HepG2 (cell line): ENCODE results near the gene NDUFB3. TPM values are rescaled to one million over a fixed set of nuclear protein-coding genes. Genes with fewer than 3 reads are reported as not detected.

Experiments
- ARID4A ChIP-seq: sonication (generic); formaldehyde crosslinking; IDR thresholded peaks from 2 replicates; pipeline ENCODE4 v1.5.0; 2020; ENCODE audit warnings: mild to moderate bottlenecking, missing genetic modification reagents, borderline replicate concordance
- CHCHD3 ChIP-seq: sonication (generic); formaldehyde crosslinking; IDR thresholded peaks from 2 replicates; pipeline ENCODE4 v1.8.0; 2022; ENCODE audit warnings: mild to moderate bottlenecking, missing genetic modification reagents, moderate library complexity
- E2F1 ChIP-seq: sonication (generic); formaldehyde crosslinking; IDR thresholded peaks from 2 replicates; pipeline ENCODE4 v1.5.0; 2020; ENCODE audit warnings: missing genetic modification reagents
- KDM3A ChIP-seq: IDR thresholded peaks from 2 replicates; pipeline ENCODE4 v1.6.1; 2018; ENCODE audit warnings: low read depth, missing compliant biosample characterization
- MAFF ChIP-seq: IDR thresholded peaks from 2 replicates; pipeline ENCODE4 v1.6.1; 2011; ENCODE audit warnings: low read depth, low read length, improper control_type of control experiment
- MLLT10 ChIP-seq: sonication (generic); formaldehyde crosslinking; IDR thresholded peaks from 2 replicates; pipeline ENCODE4 v1.4.0; 2020; ENCODE audit warnings: missing genetic modification reagents
- MTERF4 ChIP-seq: sonication (generic); formaldehyde crosslinking; IDR thresholded peaks from 2 replicates; pipeline ENCODE4 v1.8.0; 2023; ENCODE audit warnings: mild to moderate bottlenecking, missing genetic modification reagents
- POLR2A ChIP-seq, 2 experiments: IDR thresholded peaks; 2 replicates each; pipeline ENCODE4 v1.6.1; 2011; ENCODE audit warnings: low read depth in 2 of 2, low read length in 2 of 2, mild to moderate bottlenecking in 1 of 2, moderate library complexity in 1 of 2; ENCODE audit not compliant: insufficient read depth in 1 of 2
- REXO4 ChIP-seq: sonication (generic); formaldehyde crosslinking; IDR thresholded peaks from 2 replicates; pipeline ENCODE4 v1.8.0; 2022; ENCODE audit warnings: missing genetic modification reagents, mild to moderate bottlenecking, borderline replicate concordance
- SMAD3 ChIP-seq: sonication (generic); formaldehyde crosslinking; IDR thresholded peaks from 2 replicates; pipeline ENCODE4 v1.4.0; 2020; ENCODE audit warnings: missing genetic modification reagents
- TFDP2 ChIP-seq: sonication (generic); formaldehyde crosslinking; IDR thresholded peaks from 2 replicates; pipeline ENCODE4 v1.4.0; 2020; ENCODE audit warnings: missing genetic modification reagents
- THYN1 ChIP-seq: sonication (generic); formaldehyde crosslinking; IDR thresholded peaks from 2 replicates; pipeline ENCODE4 v1.8.1; 2023; ENCODE audit warnings: low read depth, mild to moderate bottlenecking, moderate library complexity, missing genetic modification reagents, borderline replicate concordance
- USF2 ChIP-seq, 2 experiments: sonication (generic) in 1 of 2; formaldehyde crosslinking in 1 of 2; IDR thresholded peaks; 2 replicates each; pipeline versions ENCODE4 v1.5.1 to v1.6.1; 2011 to 2020; ENCODE audit warnings: borderline replicate concordance in 1 of 2, low read depth in 1 of 2, low read length in 1 of 2, mild to moderate bottlenecking in 1 of 2, missing genetic modification reagents in 1 of 2, moderate library complexity in 1 of 2
- ZNF749 ChIP-seq: sonication (generic); formaldehyde crosslinking; IDR thresholded peaks from 2 replicates; pipeline ENCODE4 v1.8.0; 2022; ENCODE audit warnings: mild to moderate bottlenecking, missing genetic modification reagents, moderate library complexity, borderline replicate concordance
- ZUFSP ChIP-seq: sonication (generic); formaldehyde crosslinking; IDR thresholded peaks from 2 replicates; pipeline ENCODE4 v1.9.0; 2021; ENCODE audit warnings: missing genetic modification reagents, mild to moderate bottlenecking, borderline replicate concordance
- polyA plus RNA-seq, 8 experiments: library from polyadenylated mRNA; depleted of rRNA in 3 of 8; stranded (reverse) in 7 of 8; unstranded in 1 of 8; fragments of >200 nt; fragmentation: Illumina TruSeq in 4 of 8; extraction: Trizol in 4 of 8; gene quantifications; 2 replicates each; pipeline versions ENCODE4 v1.2.1 to v1.2.3, GENCODE V29; 2011 to 2016; ENCODE audit warnings: low read depth in 4 of 8, missing spikeins in 1 of 8, mixed read lengths in 1 of 8; ENCODE audit not compliant: insufficient read depth in 1 of 8
- total RNA-seq, 5 experiments: library from RNA; depleted of rRNA; stranded (reverse); fragments of >200 nt; fragmentation: Illumina TruSeq; extraction: Trizol; gene quantifications; 2 replicates each; pipeline ENCODE4 v1.2.3, GENCODE V29; 2016; ENCODE audit warnings: low read depth in 1 of 5

The NDUFB3 gene
- total and polyA plus RNA-seq, 2 of the 13 experiments (the other 11 are each of a cell fraction or from before 2014, with no cell fraction given): 50.7 to 159 TPM

- TF ChIP-seq USF2 (IDR thresholded peaks at IDR 0.05; ENCODE audit: low read depth, low read length) (no peak), USF2 (CRISPR knock-in tag; IDR thresholded peaks at IDR 0.05; ENCODE audit: borderline replicate concordance) (no peak; the same call in 1 of the 2 replicates), MLLT10 (CRISPR knock-in tag) (no peak), POLR2A (IDR thresholded peaks at IDR 0.05; ENCODE audit: insufficient read depth in 1 of 2, low read depth in 2 of 2, low read length in 2 of 2) (peak; percentile 61 to 68), ARID4A (CRISPR knock-in tag) (peak; percentile 85), TFDP2 (CRISPR knock-in tag) (peak; percentile 69), MAFF (no peak), ZUFSP (CRISPR knock-in tag) (no peak), MTERF4 (peak; percentile 63), THYN1 (CRISPR knock-in tag) (no peak), E2F1 (CRISPR knock-in tag) (peak; percentile 77), REXO4 (CRISPR knock-in tag) (no peak), CHCHD3 (0 out of 2 replicates have a peak, but pooled peaks have one; percentile 7), KDM3A (CRISPR knock-in tag) (peak; percentile 32; the same call in 1 of the 2 replicates), SMAD3 (peak; percentile 68; the same call in 1 of the 2 replicates), ZNF749 (no peak; the same call in 1 of the 2 replicates)
Measured at GRCh38 chr2:201118121-201118960, 46.5 kb downstream of the NDUFB3 start (continued).
